ENCODE measurements around the gene RPA3.

Gene RPA3

DNA sequence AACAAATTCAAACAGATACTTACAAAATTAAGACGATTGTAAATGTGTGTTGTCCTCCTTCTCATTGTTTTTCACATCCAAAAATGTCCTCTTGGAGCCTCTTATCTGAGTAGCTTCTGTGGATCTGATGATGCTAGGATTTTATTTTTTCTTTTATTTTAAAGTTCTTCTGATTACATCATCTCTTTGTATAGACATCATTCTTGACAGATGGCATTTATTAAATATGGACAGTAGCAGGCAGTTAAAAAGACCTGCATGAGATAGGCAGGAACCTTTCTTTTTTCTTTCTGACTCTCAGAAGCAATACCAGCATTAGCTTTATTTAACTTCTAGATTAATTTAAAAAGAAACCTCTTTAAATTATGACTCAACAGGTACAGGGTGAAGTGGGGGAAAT lies at the start of gene RPA3:
Gene RPA3 (minus strand): TSS at position 116 of the 400 bp plus-strand sequence. CDS start 78,189 bp downstream, outside the sequence.
- no peak for DNase-seq (ENCODE audit: low spot score)

DNA sequence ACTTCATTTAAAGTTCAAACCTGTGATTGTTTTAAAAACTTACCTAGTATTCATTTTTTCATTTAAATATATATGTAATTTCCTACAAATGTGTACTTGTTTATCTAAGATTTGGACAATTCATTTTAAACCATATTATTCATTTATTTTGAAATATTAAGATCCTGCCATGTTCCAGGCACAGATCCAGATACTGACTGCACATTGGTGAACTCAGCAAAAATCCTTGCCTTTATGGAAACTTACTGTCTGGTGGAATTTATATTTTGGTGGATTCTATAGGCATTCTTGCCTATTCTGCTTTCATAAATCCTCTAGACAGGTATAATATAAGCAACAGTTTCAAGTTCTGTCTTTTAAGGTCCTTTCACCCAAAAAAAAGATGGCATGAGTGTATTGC lies 48.3 kb upstream of the RPA3 start:
- no peak for DNase-seq (ENCODE audit: low spot score)

- no peak for DNase-seq (ENCODE audit: low spot score)
Measured at GRCh38 chr7:7765422-7765821, 47.0 kb upstream of the RPA3 start.

GRCh38 chr7:7764520-7765396 lies 46.4 kb upstream of the RPA3 start:
- DNase-seq (ENCODE audit: low spot score): no peak

DNA sequence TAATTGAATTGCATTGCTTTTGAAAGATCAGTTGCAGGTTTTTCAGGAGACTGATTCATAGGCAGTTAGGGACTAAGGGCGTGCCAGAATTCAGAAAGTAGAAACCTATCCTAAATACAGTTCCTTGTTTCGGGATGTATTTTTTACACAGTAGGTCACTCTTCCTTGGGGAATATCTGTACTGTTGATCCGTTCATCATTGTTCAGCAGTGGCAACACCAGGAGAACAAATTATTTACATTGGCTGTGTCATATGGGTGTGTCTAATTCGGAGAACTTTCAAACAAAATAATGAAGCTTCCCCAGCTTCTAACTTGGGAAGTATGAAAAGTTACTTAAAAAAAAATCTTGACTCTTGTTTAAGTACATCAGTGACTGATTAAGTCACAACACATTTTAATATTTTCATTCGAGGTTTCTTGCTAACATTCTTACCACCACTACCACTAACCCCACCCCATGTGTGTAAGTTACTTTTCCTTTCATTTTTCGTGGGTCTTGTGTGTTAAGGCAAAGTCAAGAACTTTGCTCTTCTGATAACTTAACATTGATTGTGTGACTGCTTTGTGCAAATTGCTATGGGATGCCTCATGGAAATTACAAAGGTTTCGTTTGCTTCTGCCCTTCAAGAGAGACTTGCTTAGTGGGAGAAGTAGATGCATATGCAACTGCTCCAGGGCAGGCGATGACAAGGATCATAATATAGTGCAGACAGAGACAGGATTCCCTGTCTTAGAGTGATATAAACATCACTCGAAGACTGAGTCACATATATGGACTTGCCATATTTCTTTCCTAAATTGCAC lies 43.8 kb upstream of the RPA3 start:
- DNase-seq (ENCODE audit: low spot score): peak; percentile 30

DNA sequence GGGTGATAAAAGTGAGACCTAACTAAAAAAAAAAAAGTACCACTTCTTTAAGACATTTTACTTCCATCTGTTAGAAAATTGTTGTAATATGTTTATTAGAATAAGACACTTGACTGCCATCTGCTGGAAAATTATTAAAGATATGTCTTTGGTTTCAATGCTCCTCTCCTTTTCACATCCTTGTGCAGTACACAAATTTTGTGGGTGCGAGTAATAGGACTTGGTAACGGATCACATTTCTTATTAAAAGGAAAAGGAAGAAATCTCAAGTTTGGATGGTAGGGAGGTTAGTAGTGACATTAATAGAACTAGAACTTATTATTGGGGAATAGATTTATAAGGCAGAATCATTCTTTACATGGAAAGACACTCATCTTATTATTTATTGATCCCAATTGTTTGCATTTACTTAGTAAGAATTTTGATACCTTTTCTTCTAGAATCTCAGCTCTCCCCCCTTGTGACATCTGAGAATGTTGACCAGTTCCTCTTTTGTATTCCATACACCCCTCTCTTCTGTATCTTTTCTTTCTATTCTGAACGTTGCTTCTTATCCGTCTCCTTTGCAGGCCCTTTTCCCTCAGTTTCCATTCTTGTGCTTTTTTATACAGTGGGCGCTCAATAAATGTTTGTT lies 43.0 kb upstream of the RPA3 start:
- DNase-seq (ENCODE audit: low spot score): peak; percentile 75

DNA sequence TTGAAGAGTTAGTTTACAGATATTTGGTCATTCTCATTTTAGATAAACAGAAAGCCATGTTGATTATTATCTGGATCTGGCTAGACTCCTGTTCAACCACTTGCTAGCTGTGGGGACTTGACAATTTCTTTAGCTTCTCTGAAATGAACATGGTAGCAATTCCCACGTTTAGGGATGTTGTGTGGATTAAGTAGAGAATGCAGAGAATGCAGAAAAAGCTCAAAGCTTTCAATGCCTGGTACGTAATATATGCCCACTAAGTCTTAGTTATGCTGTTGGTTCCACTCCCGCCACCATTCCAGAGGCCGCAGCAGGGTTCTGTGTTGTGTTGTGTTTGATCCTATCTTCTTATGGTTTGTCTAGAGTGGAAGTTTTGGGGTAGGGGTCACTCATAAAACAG lies 39.2 kb upstream of the RPA3 start:
- DNase-seq (ENCODE audit: low spot score): no peak

- no peak for DNase-seq (ENCODE audit: low spot score)
Measured at GRCh38 chr7:7756577-7756976, 38.2 kb upstream of the RPA3 start.

DNA sequence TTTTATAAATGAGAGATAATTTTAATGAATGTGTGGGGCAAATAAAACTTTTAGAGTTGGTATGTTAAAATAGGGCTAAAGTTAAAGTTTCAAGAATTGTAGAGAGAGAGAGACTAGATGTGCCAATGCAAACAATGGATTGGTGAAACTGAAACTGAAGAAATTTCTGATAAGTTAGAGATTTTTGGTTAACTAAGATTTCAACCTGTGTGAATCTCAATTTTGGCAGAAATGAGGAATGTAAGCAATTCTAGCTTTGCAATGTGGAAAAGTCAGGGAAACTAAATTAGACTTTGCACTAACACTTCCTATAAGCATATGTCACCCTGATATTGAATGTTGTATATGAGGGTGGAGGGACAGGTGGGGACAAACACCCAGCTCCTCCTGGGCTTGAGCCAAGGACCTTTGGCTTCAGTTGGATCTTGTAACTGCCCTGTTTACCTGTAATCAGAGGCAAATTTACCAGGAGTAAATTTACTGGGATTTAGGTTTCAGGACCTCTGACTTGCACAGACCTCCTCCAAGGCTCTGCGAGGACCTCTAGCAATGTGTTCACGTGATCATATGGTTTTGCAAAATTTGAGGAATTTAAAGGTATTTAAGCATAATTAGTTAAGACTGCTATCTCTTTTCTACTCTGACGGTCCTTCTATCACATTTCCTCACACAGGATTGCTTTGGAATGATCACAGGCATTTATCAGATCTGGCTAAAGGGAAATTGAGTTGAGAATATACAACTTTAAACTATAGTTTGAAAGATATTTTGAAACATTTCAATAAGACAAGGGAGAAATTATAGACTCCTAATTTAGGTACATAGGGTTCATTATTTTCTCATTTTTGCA lies 33.1 kb upstream of the RPA3 start:
- no peak for DNase-seq (ENCODE audit: low spot score)

DNA sequence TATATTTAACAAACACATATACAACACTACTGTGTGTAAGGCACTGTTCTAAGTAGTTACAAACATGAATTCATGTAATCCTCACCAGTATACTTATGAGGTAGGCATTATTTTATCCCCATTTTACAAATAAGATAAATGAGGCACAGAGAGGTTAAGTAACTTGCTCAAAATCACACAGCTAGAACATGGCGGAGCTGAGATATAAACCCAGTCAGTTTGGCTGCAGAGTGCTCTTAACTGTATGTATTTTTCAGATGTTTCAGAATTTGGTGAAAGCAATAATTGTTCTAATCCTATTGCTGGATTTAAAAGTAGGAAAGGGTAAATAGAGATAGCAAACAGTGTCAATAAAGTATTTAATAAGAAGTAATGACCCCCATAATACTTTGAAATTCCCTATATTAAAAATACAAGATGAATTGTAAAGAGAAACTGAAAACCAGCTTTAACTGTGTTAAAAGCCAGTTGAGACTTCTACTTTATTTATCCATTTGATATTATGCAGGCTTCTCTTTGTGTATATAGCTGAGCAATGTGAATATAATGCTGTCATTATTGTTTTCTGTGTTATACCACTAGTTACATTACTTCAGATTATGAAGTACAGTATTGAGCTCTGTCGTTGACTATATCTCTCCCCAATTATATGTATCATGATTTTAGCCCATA lies 32.3 kb upstream of the RPA3 start:
- no peak for DNase-seq (ENCODE audit: low spot score)

DNA sequence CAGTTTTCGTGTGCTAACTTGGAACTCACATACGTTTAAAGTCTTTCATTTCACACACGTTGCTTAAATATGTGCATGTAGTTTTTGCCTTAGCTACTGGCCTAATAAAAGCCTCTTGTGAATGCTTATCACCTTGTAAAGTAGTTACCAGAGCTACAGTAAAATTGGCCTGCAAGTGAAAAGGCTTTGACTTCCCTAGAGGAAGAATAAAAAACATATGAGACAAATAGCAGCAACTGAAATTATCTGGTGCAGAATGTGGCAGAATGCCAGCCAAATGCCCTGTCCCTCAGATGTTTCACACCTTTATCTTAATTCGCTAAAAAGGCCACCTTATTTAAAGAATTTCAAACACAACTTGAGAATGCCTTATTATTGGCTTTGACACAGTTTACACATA lies 28.1 kb upstream of the RPA3 start:
- no peak for DNase-seq (ENCODE audit: low spot score)

GRCh38 chr7:7745966-7746365 lies 27.6 kb upstream of the RPA3 start:
- DNase-seq (ENCODE audit: low spot score): no peak

- DNase-seq (ENCODE audit: low spot score): no peak
Measured at GRCh38 chr7:7745258-7745657, 26.9 kb upstream of the RPA3 start.

GRCh38 chr7:7742223-7742622 lies 23.8 kb upstream of the RPA3 start:
- DNase-seq (ENCODE audit: low spot score): no peak

GRCh38 chr7:7740037-7740355 lies 21.6 kb upstream of the RPA3 start:
- no peak for DNase-seq (ENCODE audit: low spot score)

- no peak for DNase-seq (ENCODE audit: low spot score)
Measured at GRCh38 chr7:7739204-7740036, 21.0 kb upstream of the RPA3 start.

GRCh38 chr7:7738622-7739021 lies 20.2 kb upstream of the RPA3 start:
- DNase-seq (ENCODE audit: low spot score): no peak

DNA sequence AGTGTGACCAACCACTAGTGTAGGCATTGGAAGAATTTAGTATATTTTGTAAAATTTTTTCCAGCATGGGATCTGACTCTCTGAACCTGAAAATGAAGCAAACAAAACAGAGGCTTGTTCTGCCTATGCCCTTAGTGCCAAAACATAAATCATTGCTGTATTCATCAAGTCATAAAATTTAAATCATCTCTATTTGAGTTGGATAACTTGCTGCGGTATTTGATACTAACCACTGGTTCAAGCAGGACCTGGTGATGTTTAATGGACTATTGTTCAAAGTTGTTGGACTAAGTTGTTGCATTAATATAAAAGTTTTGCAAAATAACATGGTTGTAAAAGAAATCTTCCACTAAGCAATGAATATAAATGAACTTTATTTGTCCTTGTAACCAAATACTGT lies 19.8 kb upstream of the RPA3 start:
- DNase-seq (ENCODE audit: low spot score): no peak

- DNase-seq (ENCODE audit: low spot score): no peak
Measured at GRCh38 chr7:7737674-7738073, 19.3 kb upstream of the RPA3 start.

GRCh38 chr7:7736671-7737070 lies 18.3 kb upstream of the RPA3 start:
- no peak for DNase-seq (ENCODE audit: low spot score)
